K562 (cell line): Measurements from ENCODE around the gene NUP62. TPM values are rescaled to one million over a fixed set of nuclear protein-coding genes. Genes with fewer than 3 reads are reported as not detected.

ENCODE experiments used
- ARID1B ChIP-seq: fragments of 450-650 bp; IDR thresholded peaks from 2 replicates; pipeline ENCODE4 v1.6.1; 2016; ENCODE audit warnings: antibody characterized with exemption, mild to moderate bottlenecking, inconsistent platforms
- BRCA1 ChIP-seq, 2 experiments: fragments of 450-650 bp in 1 of 2; sonication (generic) in 1 of 2; formaldehyde crosslinking in 1 of 2; IDR thresholded peaks; 2 replicates each; pipeline versions ENCODE4 v1.5.0 to v1.6.1; 2017 to 2020; ENCODE audit warnings: mild to moderate bottlenecking in 1 of 2, missing genetic modification reagents in 1 of 2
- CBFA2T3 ChIP-seq: fragments of 450-650 bp; IDR thresholded peaks from 2 replicates; pipeline ENCODE4 v1.6.1; 2017
- CEBPZ ChIP-seq: fragments of 150-350 bp; IDR thresholded peaks from 2 replicates; pipeline ENCODE4 v1.6.1; 2014; ENCODE audit warnings: low read depth, mild to moderate bottlenecking, low read length, borderline replicate concordance
- CREB3L1 ChIP-seq: fragments of 450-650 bp; IDR thresholded peaks from 2 replicates; pipeline ENCODE4 v1.6.1; 2014; ENCODE audit warnings: low read depth, mild to moderate bottlenecking, moderate library complexity, borderline replicate concordance
- E2F8 ChIP-seq: fragments of 450-650 bp; IDR thresholded peaks from 2 replicates; pipeline ENCODE4 v1.7.1; 2018; ENCODE audit warnings: mild to moderate bottlenecking, low read depth; ENCODE audit not compliant: partially characterized antibody
- ELF4 ChIP-seq: fragments of 450-650 bp; formaldehyde crosslinking; IDR thresholded peaks from 2 replicates; pipeline ENCODE4 v1.4.0; 2022; ENCODE audit warnings: missing genetic modification characterization
- ELK1 ChIP-seq: sonication (generic); formaldehyde crosslinking; IDR thresholded peaks from 2 replicates; pipeline ENCODE4 v1.8.1; 2022; ENCODE audit warnings: missing genetic modification reagents
- GATA2 ChIP-seq: sonication (generic); formaldehyde crosslinking; IDR thresholded peaks from 2 replicates; pipeline ENCODE4 v1.4.0; 2020; ENCODE audit warnings: mild to moderate bottlenecking, missing genetic modification reagents
- HNRNPK ChIP-seq: fragments of 200-400 bp; formaldehyde crosslinking; IDR thresholded peaks from one replicate; pipeline ENCODE4 v1.6.1; 2018; ENCODE audit warnings: mild to moderate bottlenecking, low read depth, low read length; ENCODE audit not compliant: poor library complexity, severe bottlenecking
- KAT2B ChIP-seq: IDR thresholded peaks from one replicate; pipeline ENCODE4 v1.6.1; 2012; ENCODE audit warnings: low read depth, mild to moderate bottlenecking, control low read depth, inconsistent platforms, low read length, moderate library complexity
- PHB ChIP-seq: fragments of 250-450 bp; sonication (Bioruptor Pico); IDR thresholded peaks from 2 replicates; pipeline ENCODE4 v1.5.0; 2021
- RBM25 ChIP-seq: fragments of 200-400 bp; formaldehyde crosslinking; IDR thresholded peaks from 2 replicates; pipeline ENCODE4 v1.6.1; 2018; ENCODE audit warnings: low read length, low read depth, moderate library complexity; ENCODE audit not compliant: severe bottlenecking
- RFX7 ChIP-seq: fragments of 250-450 bp; sonication (Bioruptor Pico); IDR thresholded peaks from 2 replicates; pipeline ENCODE4 v1.5.1; 2021; ENCODE audit warnings: mild to moderate bottlenecking
- SMARCA4 ChIP-seq: fragments of 450-650 bp; IDR thresholded peaks from 2 replicates; pipeline ENCODE4 v1.6.1; 2016
- SMARCB1 ChIP-seq: IDR thresholded peaks from 2 replicates; pipeline ENCODE4 v1.6.1; 2011; ENCODE audit warnings: improper control_type of control experiment, low read depth; ENCODE audit not compliant: insufficient read length
- ZNF133 ChIP-seq: fragments of 250-450 bp; sonication (Bioruptor Pico); IDR thresholded peaks from 2 replicates; pipeline ENCODE4 v1.4.0; 2020; ENCODE audit warnings: mild to moderate bottlenecking
- ZNF165 ChIP-seq: fragments of 250-450 bp; sonication (Bioruptor Pico); IDR thresholded peaks from 2 replicates; pipeline ENCODE4 v1.4.0; 2020; ENCODE audit warnings: borderline replicate concordance
- polyA plus RNA-seq, 8 experiments: library from polyadenylated mRNA; depleted of rRNA in 4 of 8; stranded (reverse) in 5 of 8; unstranded in 3 of 8; fragments of >200 nt; fragmentation: Nextera tagmentation in 2 of 8; fragmentation: Illumina TruSeq in 1 of 8; extraction: Ambion mirVana in 2 of 8; extraction: Trizol in 1 of 8; gene quantifications; 2 replicates each; pipeline versions ENCODE4 v1.2.1 to v1.2.3, GENCODE V29; 2011 to 2014; ENCODE audit warnings: inconsistent platforms in 1 of 8, missing spikeins in 1 of 8
- total RNA-seq, 7 experiments: library from RNA; depleted of rRNA in 6 of 7; stranded (reverse); fragments of >200 nt in 6 of 7; fragmentation: Illumina TruSeq in 2 of 7; extraction: Trizol in 2 of 7; gene quantifications; 2 replicates each; pipeline versions ENCODE4 v1.2.1 to v1.2.3, GENCODE V29; 2011 to 2021; ENCODE audit warnings: low replicate concordance in 1 of 7

The NUP62 gene
- total and polyA plus RNA-seq, 9 of the 15 experiments (the other 6 are each of a cell fraction or from before 2014, with no cell fraction given): 16.9 to 109 (median 66.0) TPM

- TF ChIP-seq E2F8 (peak; percentile 54), KAT2B (no peak), SMARCA4 (no peak), ZNF133 (CRISPR knock-in tag) (no peak), BRCA1 (IDR thresholded peaks at IDR 0.05) (no peak), BRCA1 (CRISPR knock-in tag; IDR thresholded peaks at IDR 0.05) (peak; percentile 98), ELF4 (CRISPR knock-in tag) (no peak), RBM25 (no peak), PHB (CRISPR knock-in tag) (0 out of 2 replicates have a peak, but pooled peaks have one; percentile 10), CEBPZ (no peak), ELK1 (CRISPR knock-in tag) (no peak), SMARCB1 (no peak), RFX7 (no peak), CREB3L1 (peak; percentile 99), ARID1B (no peak; the same call in 1 of the 2 replicates), ZNF165 (CRISPR knock-in tag) (no peak), HNRNPK (no peak), CBFA2T3 (0 out of 2 replicates have a peak, but pooled peaks have one; percentile 27), GATA2 (CRISPR knock-in tag) (no peak)
Observed at GRCh38 chr19:49889687-49890348, 39.5 kb downstream of the NUP62 start (continued).
